H9 (cell line): ENCODE data around the gene CCDC57. TPM values are rescaled to one million over a fixed set of nuclear protein-coding genes. Genes with fewer than 3 reads are reported as not detected.
A peak's percentile ranks its signal among the peaks of the same experiment; 100 is the strongest.

Experiments used
- DNase-seq: peaks from one replicate; pipeline ENCODE4 v3.0.0-alpha.2; 2017
- H2AFZ ChIP-seq: one replicate; pipeline ENCODE4 v1.6.1; 2013; ENCODE audit warnings: mild to moderate bottlenecking, low read length, control low read depth, moderate library complexity
- H2AK5ac ChIP-seq: 2 replicates; pipeline ENCODE4 v1.6.1; 2013; ENCODE audit warnings: low read length, control low read depth, mixed read lengths; ENCODE audit not compliant: insufficient read length
- H2BK120ac ChIP-seq: one replicate; pipeline ENCODE4 v1.6.1; 2013; ENCODE audit warnings: low read depth, mild to moderate bottlenecking, low read length, control low read depth, inconsistent platforms; ENCODE audit not compliant: poor library complexity, severe bottlenecking
- H2BK12ac ChIP-seq: 2 replicates; pipeline ENCODE4 v1.6.1; 2013; ENCODE audit warnings: low read length, control low read depth, mixed read lengths, low read depth; ENCODE audit not compliant: insufficient read length
- H2BK15ac ChIP-seq: 2 replicates; pipeline ENCODE4 v1.6.1; 2013; ENCODE audit warnings: low read depth, low read length, control low read depth
- H2BK20ac ChIP-seq: one replicate; pipeline ENCODE4 v1.6.1; 2013; ENCODE audit warnings: low read depth, mild to moderate bottlenecking, low read length, control low read depth, inconsistent platforms; ENCODE audit not compliant: poor library complexity, severe bottlenecking
- H2BK5ac ChIP-seq: 2 replicates; pipeline ENCODE4 v1.6.1; 2013; ENCODE audit warnings: low read length, control low read depth, mixed read lengths; ENCODE audit not compliant: insufficient read length
- H3K14ac ChIP-seq: 2 replicates; pipeline ENCODE4 v1.6.1; 2013; ENCODE audit warnings: low read length, control low read depth; ENCODE audit not compliant: insufficient read depth
- H3K18ac ChIP-seq: 2 replicates; pipeline ENCODE4 v1.6.1; 2013; ENCODE audit warnings: low read depth, mild to moderate bottlenecking, mixed read lengths, low read length, control low read depth; ENCODE audit not compliant: insufficient read length
- H3K23ac ChIP-seq: 2 replicates; pipeline ENCODE4 v1.6.1; 2013; ENCODE audit warnings: low read length, control low read depth, mixed read lengths, low read depth; ENCODE audit not compliant: insufficient read length
- H3K23me2 ChIP-seq: 2 replicates; pipeline ENCODE4 v1.6.1; 2013; ENCODE audit warnings: low read depth, mild to moderate bottlenecking, mixed read lengths, low read length, control low read depth; ENCODE audit not compliant: insufficient read length, poor library complexity, severe bottlenecking
- H3K27ac ChIP-seq: 2 replicates; pipeline ENCODE4 v1.5.1; 2013; ENCODE audit warnings: low read length, control low read depth, mixed read lengths, low read depth; ENCODE audit not compliant: insufficient read length
- H3K27me3 ChIP-seq: 2 replicates; pipeline ENCODE4 v1.6.1; 2013; ENCODE audit warnings: low read length, control low read depth, inconsistent platforms; ENCODE audit not compliant: insufficient read depth
- H3K4ac ChIP-seq: 2 replicates; pipeline ENCODE4 v1.6.1; 2013; ENCODE audit warnings: low read depth, mild to moderate bottlenecking, control low read depth, inconsistent platforms, low read length, moderate library complexity
- H3K4me1 ChIP-seq: 2 replicates; pipeline ENCODE4 v1.6.1; 2013; ENCODE audit warnings: low read length, control low read depth, inconsistent platforms; ENCODE audit not compliant: insufficient read depth
- H3K4me2 ChIP-seq: 2 replicates; pipeline ENCODE4 v1.6.1; 2013; ENCODE audit warnings: low read length, control low read depth, mixed read lengths; ENCODE audit not compliant: insufficient read length, insufficient read depth
- H3K56ac ChIP-seq: 2 replicates; pipeline ENCODE4 v1.6.1; 2013; ENCODE audit warnings: low read depth, mild to moderate bottlenecking, mixed read lengths, low read length, control low read depth; ENCODE audit not compliant: insufficient read length
- H3K79me1 ChIP-seq: 2 replicates; pipeline ENCODE4 v1.6.1; 2013; ENCODE audit warnings: low read depth, mild to moderate bottlenecking, moderate library complexity, low read length, control low read depth, inconsistent platforms; ENCODE audit not compliant: insufficient read depth, poor library complexity, severe bottlenecking
- H3K79me2 ChIP-seq: 2 replicates; pipeline ENCODE4 v1.6.1; 2013; ENCODE audit warnings: low read length, control low read depth, inconsistent platforms; ENCODE audit not compliant: insufficient read depth
- H3K9ac ChIP-seq: 2 replicates; pipeline ENCODE4 v1.6.1; 2013; ENCODE audit warnings: low read length, control low read depth, mixed read lengths; ENCODE audit not compliant: insufficient read length; ENCODE audit errors: extremely low read depth
- H3K9me3 ChIP-seq: one replicate; pipeline ENCODE4 v1.6.1; 2013; ENCODE audit warnings: low read depth, low read length, inconsistent platforms; ENCODE audit not compliant: control insufficient read depth
- H3T11ph ChIP-seq: one replicate; pipeline ENCODE4 v1.6.1; 2013; ENCODE audit warnings: mild to moderate bottlenecking, low read length, control low read depth, inconsistent platforms
- H4K20me1 ChIP-seq: one replicate; pipeline ENCODE4 v1.6.1; 2013; ENCODE audit not compliant: control insufficient read depth, insufficient read length, insufficient read depth
- H4K5ac ChIP-seq: 2 replicates; pipeline ENCODE4 v1.6.1; 2013; ENCODE audit warnings: low read depth, mild to moderate bottlenecking, mixed read lengths, low read length, control low read depth; ENCODE audit not compliant: insufficient read length
- H4K8ac ChIP-seq: replicated peaks from 2 replicates; pipeline ENCODE4 v1.6.1; 2013; ENCODE audit warnings: low read length, control low read depth, mixed read lengths, low read depth; ENCODE audit not compliant: insufficient read length
- H4K91ac ChIP-seq: 2 replicates; pipeline ENCODE4 v1.6.1; 2013; ENCODE audit warnings: low read depth, mild to moderate bottlenecking, moderate library complexity, mixed read lengths, low read length, control low read depth; ENCODE audit not compliant: insufficient read length
- H3K27ac Mint-ChIP-seq, 3 experiments: 2 replicates in 2 of 3; 3 replicates in 1 of 3; pipeline ENCODE4 v1.8.0; 2020 to 2021; ENCODE audit warnings: mixed read lengths in 3 of 3, mild to moderate bottlenecking in 1 of 3, moderate library complexity in 1 of 3
- H3K27me3 Mint-ChIP-seq: 2 replicates; pipeline ENCODE4 v1.8.0; 2021; ENCODE audit warnings: low read depth, mild to moderate bottlenecking, moderate library complexity, mixed read lengths
- H3K36me3 Mint-ChIP-seq, 3 experiments: 2 replicates in 2 of 3; 3 replicates in 1 of 3; pipeline ENCODE4 v1.8.0; 2020 to 2021; ENCODE audit warnings: low read depth in 3 of 3, mixed read lengths in 3 of 3; ENCODE audit not compliant: insufficient read depth in 1 of 3
- H3K4me1 Mint-ChIP-seq, 2 experiments: 2 replicates each; pipeline ENCODE4 v1.8.0; 2020; ENCODE audit warnings: mixed read lengths in 2 of 2
- H3K4me3 Mint-ChIP-seq, 2 experiments: 2 replicates in 1 of 2; 3 replicates in 1 of 2; pipeline ENCODE4 v1.8.0; 2020 to 2021; ENCODE audit warnings: mild to moderate bottlenecking in 2 of 2, mixed read lengths in 2 of 2, moderate library complexity in 1 of 2
- H3K9me3 Mint-ChIP-seq, 2 experiments: 2 replicates in 1 of 2; 3 replicates in 1 of 2; pipeline ENCODE4 v1.8.0; 2020; ENCODE audit warnings: mild to moderate bottlenecking in 2 of 2, mixed read lengths in 2 of 2, moderate library complexity in 1 of 2
- CTCF ChIP-seq: fragments of 200-600 bp; sonication (generic); conservative IDR thresholded peaks from 3 replicates; pipeline ENCODE4 v1.8.0; 2021; ENCODE audit warnings: antibody characterized with exemption, mild to moderate bottlenecking
- WGBS: extraction: QIAGEN DNeasy Blood & Tissue Kit; methylation state at CpG from one replicate; pipeline ENCODE4 v1.1.7; 2013; ENCODE audit warnings: missing lambda C conversion rate, low lambda C conversion rate, mixed read lengths; ENCODE audit not compliant: insufficient read length; ENCODE audit errors: extremely low coverage; 5-methylcytosine and 5-hydroxymethylcytosine counted together
- total RNA-seq: library from RNA; stranded (reverse); gene quantifications from 2 replicates; pipeline ENCODE4 v1.2.1, GENCODE V29; 2021

Gene CCDC57
- total RNA-seq, 1 experiment from 2014 or later, result 11.0 TPM

DNA sequence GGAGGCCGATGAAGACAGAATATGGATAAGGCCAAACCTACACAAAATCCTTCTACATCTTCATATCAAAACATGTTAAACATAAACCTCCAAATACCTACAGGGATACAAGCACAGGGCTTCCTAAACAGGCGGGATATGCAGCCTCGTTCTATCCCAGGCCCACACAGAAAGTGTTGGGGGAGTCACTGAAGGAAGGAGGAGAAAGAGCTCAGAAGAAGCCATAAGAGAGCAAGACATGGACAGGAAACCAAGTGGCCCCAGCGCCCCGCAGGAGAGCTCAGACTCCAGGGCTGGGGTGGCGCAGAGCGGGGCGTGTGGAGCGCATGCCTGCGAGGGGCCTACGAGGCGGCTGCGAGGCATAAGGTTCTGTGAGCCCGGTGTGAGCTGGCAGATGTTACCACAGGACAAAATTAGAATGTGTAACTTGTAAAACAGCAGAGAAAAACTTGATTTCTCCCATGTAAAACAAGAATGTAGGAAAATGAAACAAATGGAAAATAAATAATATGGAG is 103.6 kb downstream of the CCDC57 start:
- H3K4ac ChIP-seq, result no peak overlapping the region
- H2AK5ac ChIP-seq, result no peak overlapping the region
- no peak for TF ChIP-seq CTCF
- no peak overlapping the region for H2BK15ac ChIP-seq
- H3K4me3 Mint-ChIP-seq, result no peak overlapping the region; a peak in 1 of 5 replicates
- no peak overlapping the region for H3T11ph ChIP-seq
- no peak overlapping the region for H3K9ac ChIP-seq
- no peak overlapping the region for H4K8ac ChIP-seq
- H3K27ac ChIP-seq, result no peak overlapping the region
- no peak overlapping the region for H3K14ac ChIP-seq
- no peak overlapping the region for H2BK5ac ChIP-seq
- H3K9me3 ChIP-seq, result no peaks in the 10 kb centered on the region
- H3K79me1 ChIP-seq, result no peaks in the 10 kb centered on the region
- peaks cover 68% of the 10 kb centered on the region for H3K27me3 Mint-ChIP-seq
- H3K36me3 Mint-ChIP-seq, result peaks cover 2 to 7% (median 2%) of the 10 kb centered on the region in 3 experiments; a peak in 5 of 7 replicates
- no peaks in the 10 kb centered on the region for H3K79me2 ChIP-seq
- H2BK120ac ChIP-seq, result no peak overlapping the region
- H4K20me1 ChIP-seq, result no peaks in the 10 kb centered on the region
- H4K5ac ChIP-seq, result no peak overlapping the region
- no peak overlapping the region for H4K91ac ChIP-seq
- H3K4me2 ChIP-seq, result no peak overlapping the region
- H3K23ac ChIP-seq, result no peak overlapping the region
- no CpG with 5 or more reads among the region's 14 CpGs for WGBS
- no peak overlapping the region for H3K18ac ChIP-seq
- H3K56ac ChIP-seq, result no peak overlapping the region
- no peaks in the 10 kb centered on the region; the same call in 1 of the 2 replicates for H3K4me1 ChIP-seq
- DNase-seq, result peak; percentile 29
- H2BK20ac ChIP-seq, result no peak overlapping the region
- H3K27ac Mint-ChIP-seq, result no peak overlapping the region
- no peak overlapping the region for H2AFZ ChIP-seq
- H3K4me1 Mint-ChIP-seq, result peaks cover 19 to 40% of the 10 kb centered on the region in 2 experiments
- H3K23me2 ChIP-seq, result no peaks in the 10 kb centered on the region
- peaks cover 0 to 9% of the 10 kb centered on the region in 2 experiments; a peak in 2 of 5 replicates for H3K9me3 Mint-ChIP-seq
- H2BK12ac ChIP-seq, result no peak overlapping the region
- H3K27me3 ChIP-seq, result no peaks in the 10 kb centered on the region
